Measurements from ENCODE around the gene SRCIN1. TPM values are rescaled to one million over a fixed set of nuclear protein-coding genes. Genes with fewer than 3 reads are reported as not detected.

Gene SRCIN1
- total RNA-seq, 1 donor from 2014 or later: 2.0 TPM

- intact Hi-C loops (cut with micrococcal nuclease): no loop called here
- H3K9me3 ChIP-seq (replicated peaks): no peaks in the 10 kb centered on the region
- peaks cover 4% of the 10 kb centered on the region for H3K4me1 ChIP-seq
- H3K36me3 ChIP-seq: no peaks in the 10 kb centered on the region
- no peak overlapping the region for H3K4me3 ChIP-seq
- H3K27ac ChIP-seq (replicated peaks): no peak overlapping the region
- DNase-seq: no peak
- no peak for TF ChIP-seq CTCF (IDR thresholded peaks at IDR 0.05; ENCODE audit: borderline replicate concordance)
- peaks cover 68% of the 10 kb centered on the region for H3K27me3 ChIP-seq (ENCODE audit: low read depth)
Measured at GRCh38 chr17:38549285-38549684, 56.5 kb downstream of the SRCIN1 start.

- no peak overlapping the region for H3K27ac ChIP-seq (replicated peaks)
- DNase-seq: no peak
- no peaks in the 10 kb centered on the region for H3K9me3 ChIP-seq (replicated peaks)
- peaks cover 4% of the 10 kb centered on the region for H3K4me1 ChIP-seq
- peaks cover 70% of the 10 kb centered on the region for H3K27me3 ChIP-seq (ENCODE audit: low read depth)
- H3K4me3 ChIP-seq: no peak overlapping the region
- intact Hi-C loops (cut with micrococcal nuclease): no loop called here
- TF ChIP-seq CTCF (IDR thresholded peaks at IDR 0.05; ENCODE audit: borderline replicate concordance): no peak
- no peaks in the 10 kb centered on the region for H3K36me3 ChIP-seq
Measured at GRCh38 chr17:38547444-38547843, 58.3 kb downstream of the SRCIN1 start.

- no peak overlapping the region for H3K27ac ChIP-seq (replicated peaks)
- H3K27me3 ChIP-seq (ENCODE audit: low read depth): peaks cover 76% of the 10 kb centered on the region
- no peak overlapping the region for H3K4me3 ChIP-seq
- H3K9me3 ChIP-seq (replicated peaks): no peaks in the 10 kb centered on the region
- intact Hi-C loops (cut with micrococcal nuclease): no loop called here
- H3K36me3 ChIP-seq: no peaks in the 10 kb centered on the region
- DNase-seq: no peak
- peaks cover 4% of the 10 kb centered on the region for H3K4me1 ChIP-seq
- TF ChIP-seq CTCF (IDR thresholded peaks at IDR 0.05; ENCODE audit: borderline replicate concordance): no peak
Measured at GRCh38 chr17:38546396-38546795, 59.4 kb downstream of the SRCIN1 start.

- no peak for TF ChIP-seq CTCF (IDR thresholded peaks at IDR 0.05; ENCODE audit: borderline replicate concordance)
- no peak overlapping the region for H3K4me3 ChIP-seq
- H3K4me1 ChIP-seq: no peaks in the 10 kb centered on the region
- H3K27me3 ChIP-seq (ENCODE audit: low read depth): peaks cover 76% of the 10 kb centered on the region
- intact Hi-C loops (cut with micrococcal nuclease): no loop called here
- no peaks in the 10 kb centered on the region for H3K36me3 ChIP-seq
- no peaks in the 10 kb centered on the region for H3K9me3 ChIP-seq (replicated peaks)
- DNase-seq: no peak
- H3K27ac ChIP-seq (replicated peaks): no peak overlapping the region
Measured at GRCh38 chr17:38545531-38546225, 60.1 kb downstream of the SRCIN1 start.

GRCh38 chr17:38544839-38545209, 60.9 kb downstream of the SRCIN1 start:
- H3K27me3 ChIP-seq (ENCODE audit: low read depth): peaks cover 85% of the 10 kb centered on the region
- no peak overlapping the region for H3K4me3 ChIP-seq
- H3K36me3 ChIP-seq: no peaks in the 10 kb centered on the region
- no peak for DNase-seq
- no peak for TF ChIP-seq CTCF (IDR thresholded peaks at IDR 0.05; ENCODE audit: borderline replicate concordance)
- intact Hi-C loops (cut with micrococcal nuclease): no loop called here
- H3K9me3 ChIP-seq (replicated peaks): no peaks in the 10 kb centered on the region
- H3K27ac ChIP-seq (replicated peaks): no peak overlapping the region
- no peaks in the 10 kb centered on the region for H3K4me1 ChIP-seq

All from left ventricle myocardium inferior (tissue), 1 donor.